Activated CD8-positive, alpha-beta memory T cell treated with anti-CD3 and anti-CD28 coated beads, Interleukin-2, amount 50 U/mL, for 4 hours (primary cell): Measurements from ENCODE around the gene NEK1.
"Not testable (repeated sequence)": the region's sequence is repeated elsewhere in the genome, so short reads cannot be mapped to it uniquely, and the experiment has no call there.

ENCODE experiments used
- DNase-seq: peaks from one replicate; pipeline ENCODE4 v3.0.0-alpha.2; 2020

NEK1 gene

DNA sequence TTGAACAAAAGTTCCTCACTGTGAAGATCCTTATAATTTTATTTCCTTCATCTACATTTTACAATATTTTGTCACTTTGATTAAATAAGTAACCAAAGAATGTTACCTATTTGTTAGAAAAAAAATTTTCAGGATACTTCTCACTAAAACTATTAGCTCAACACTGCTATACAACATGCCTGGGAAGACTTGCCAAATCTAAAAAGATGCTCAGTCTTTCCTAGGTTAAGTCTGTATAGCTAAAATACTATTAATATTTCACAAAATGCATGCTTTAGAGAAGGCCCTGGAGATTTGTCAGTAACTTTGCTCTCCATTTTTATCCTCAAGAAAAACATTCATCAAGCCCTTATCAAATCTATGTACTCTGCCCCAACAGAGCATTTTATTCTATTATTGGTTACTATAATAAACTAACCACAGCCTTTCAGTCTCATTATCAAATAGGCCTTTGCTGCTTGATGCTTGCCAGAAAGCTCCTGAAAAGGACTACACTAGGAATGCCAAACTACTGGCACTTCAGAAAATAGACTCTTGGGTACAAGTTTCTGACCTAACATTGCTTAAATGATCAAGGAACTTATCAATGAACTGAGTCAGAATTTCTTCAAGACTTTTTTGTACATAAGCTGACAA, 17.7 kb downstream of the NEK1 start:
- no peak for DNase-seq

GRCh38 chr4:169593050-169593560, 19.3 kb downstream of the NEK1 start:
- no peak for DNase-seq

- DNase-seq: no peak
Observed at GRCh38 chr4:169583563-169583962, 28.8 kb downstream of the NEK1 start.

- no peak for DNase-seq
Observed at GRCh38 chr4:169582706-169583105, 29.7 kb downstream of the NEK1 start.

- DNase-seq: no peak
Observed at GRCh38 chr4:169582203-169582602, 30.2 kb downstream of the NEK1 start.

DNA sequence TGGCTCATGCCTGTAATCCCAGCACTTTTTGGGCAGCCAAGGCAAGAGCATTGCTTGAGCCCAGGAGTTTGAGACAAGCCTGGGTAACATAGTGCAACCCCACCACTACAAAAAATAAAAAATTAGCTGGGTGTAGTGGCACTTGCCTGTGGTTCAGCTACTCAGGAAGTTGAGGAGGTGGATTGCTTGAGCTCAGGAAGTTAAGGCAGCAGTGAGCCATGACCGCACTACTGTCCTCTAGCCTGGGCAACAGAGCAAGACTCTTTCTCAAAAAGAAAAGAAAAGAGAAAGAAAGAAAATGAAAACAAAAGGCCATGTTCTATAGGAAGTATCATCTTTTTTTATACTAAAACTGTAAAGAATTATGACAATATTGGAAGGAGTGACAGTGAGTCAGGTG, 38.5 kb downstream of the NEK1 start:
- no peak for DNase-seq

DNA sequence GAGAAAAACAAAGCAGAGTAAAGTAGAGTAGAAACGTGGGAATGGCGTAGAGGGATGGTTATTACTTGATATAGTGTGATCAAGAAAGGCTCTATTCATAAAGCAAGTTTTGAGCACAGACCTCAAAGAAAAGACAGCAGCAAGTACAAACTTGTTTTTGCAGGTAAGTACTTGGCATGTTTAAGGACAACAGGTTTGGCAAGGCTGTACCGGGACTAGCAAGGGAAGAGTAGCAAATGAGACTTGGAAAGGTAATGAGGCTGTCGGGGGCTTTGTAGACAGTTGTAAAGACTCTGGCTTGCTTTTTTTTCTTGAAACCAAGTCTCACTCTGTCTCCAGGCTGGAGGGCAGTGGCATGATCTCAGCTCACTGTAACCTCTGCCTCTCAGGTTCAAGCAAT, 40.9 kb downstream of the NEK1 start:
- no peak for DNase-seq

DNA sequence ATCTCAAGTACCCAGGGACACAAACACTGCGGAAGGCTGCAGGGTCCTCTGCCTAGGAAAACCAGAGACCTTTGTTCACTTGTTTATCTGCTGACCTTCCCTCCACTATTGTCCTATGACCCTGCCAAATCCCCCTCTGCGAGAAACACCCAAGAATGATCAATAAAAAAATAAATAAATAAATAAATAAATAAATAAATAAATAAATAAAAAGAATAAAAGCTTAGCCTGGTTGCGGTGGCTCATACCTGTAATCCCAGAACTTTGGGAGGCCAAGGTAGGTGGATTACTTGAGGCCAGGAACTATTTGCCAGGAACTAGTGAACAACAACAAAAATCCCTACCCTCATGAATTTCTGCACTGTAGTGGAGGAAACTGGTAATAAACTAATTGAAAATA, 41.4 kb downstream of the NEK1 start:
- not testable (repeated sequence) for DNase-seq

- not testable (repeated sequence) for DNase-seq
Observed at GRCh38 chr4:169570266-169570665, 42.1 kb downstream of the NEK1 start.

GRCh38 chr4:169569188-169569587, 43.2 kb downstream of the NEK1 start:
- DNase-seq: not testable (repeated sequence)

- DNase-seq: no peak
Observed at GRCh38 chr4:169567916-169568315, 44.5 kb downstream of the NEK1 start.

DNA sequence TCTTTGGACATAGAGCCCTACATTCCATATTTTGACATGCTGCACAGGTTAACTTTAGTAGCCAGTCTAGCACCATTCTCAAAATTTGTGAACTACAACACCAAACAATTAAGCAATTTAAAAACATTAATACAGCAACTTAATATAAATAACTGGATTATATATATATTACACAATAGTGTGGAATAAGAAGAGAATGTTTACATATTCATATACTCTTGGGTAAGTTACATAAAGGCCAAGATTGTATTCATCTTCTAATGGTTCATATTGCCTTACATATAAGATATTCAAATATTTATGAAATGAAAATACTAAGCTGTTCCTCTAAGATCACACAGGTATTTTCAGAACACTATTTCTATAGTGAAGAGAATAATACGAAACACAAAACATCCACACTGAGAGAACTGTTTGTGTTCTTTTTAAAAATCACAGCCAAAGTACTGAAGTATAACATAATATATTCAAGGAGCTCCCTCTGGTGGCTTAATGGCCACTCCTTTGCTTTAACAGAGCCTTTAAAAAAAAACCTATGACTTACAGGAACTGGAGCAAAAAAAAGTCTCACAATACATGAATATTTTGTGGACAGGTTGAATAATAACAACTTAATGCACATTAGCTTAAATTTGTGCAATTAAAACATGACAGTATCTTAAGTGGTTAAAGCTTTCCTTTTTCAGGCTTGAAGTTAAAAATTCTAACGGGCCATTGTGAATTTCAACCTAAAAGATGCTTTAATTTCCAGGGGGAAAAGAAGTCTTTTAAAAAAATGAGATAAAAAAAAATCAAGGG, 46.2 kb downstream of the NEK1 start:
- DNase-seq: no peak

- no peak for DNase-seq
Observed at GRCh38 chr4:169565606-169566005, 46.8 kb downstream of the NEK1 start.

- DNase-seq: no peak
Observed at GRCh38 chr4:169557061-169557636, 55.2 kb downstream of the NEK1 start.

DNA sequence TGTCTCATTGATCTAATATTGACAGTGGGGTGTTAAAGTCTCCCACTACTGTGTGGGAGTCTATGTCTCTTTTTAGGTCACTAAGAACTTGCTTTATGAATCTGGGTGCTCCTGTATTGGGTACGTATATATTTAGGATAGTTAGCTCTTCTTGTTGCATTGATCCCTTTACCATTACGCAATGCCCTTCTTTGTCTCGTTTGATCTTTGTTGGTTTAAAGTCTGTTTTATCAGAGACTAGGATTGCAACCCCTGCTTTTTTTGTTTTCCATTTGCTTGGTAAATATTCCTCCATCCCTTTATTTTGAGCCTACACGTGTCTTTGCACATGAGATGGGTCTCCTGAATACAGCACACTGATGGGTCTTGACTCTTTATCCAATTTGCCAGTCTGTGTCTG, 65.8 kb downstream of the NEK1 start:
- not testable (repeated sequence) for DNase-seq

- DNase-seq: no peak
Observed at GRCh38 chr4:169540774-169541173, 71.6 kb downstream of the NEK1 start.

GRCh38 chr4:169530048-169530447, 82.3 kb downstream of the NEK1 start:
- no peak for DNase-seq

GRCh38 chr4:169523796-169524195, 88.6 kb downstream of the NEK1 start:
- DNase-seq: no peak

GRCh38 chr4:169510617-169511016, 101.8 kb downstream of the NEK1 start:
- DNase-seq: no peak

DNA sequence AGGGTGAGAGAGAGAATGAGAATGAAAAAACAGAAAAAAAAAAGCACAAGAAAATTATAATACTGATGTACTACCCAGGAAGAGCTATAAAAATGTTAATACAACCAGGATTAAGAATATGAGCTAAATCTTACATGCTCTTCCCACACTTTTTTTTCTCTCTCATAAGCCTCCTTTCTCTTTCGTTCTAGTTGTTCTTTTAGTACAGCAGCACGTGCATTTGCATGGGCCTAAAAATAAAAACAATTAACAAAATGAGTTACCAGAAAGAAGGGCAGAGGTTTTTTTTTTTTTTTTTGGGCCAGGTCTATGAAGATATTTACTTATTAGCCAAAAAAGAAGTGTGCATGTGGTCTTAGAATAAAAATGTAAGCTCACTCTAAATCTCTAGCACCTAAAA, 105.5 kb downstream of the NEK1 start:
- no peak for DNase-seq

DNA sequence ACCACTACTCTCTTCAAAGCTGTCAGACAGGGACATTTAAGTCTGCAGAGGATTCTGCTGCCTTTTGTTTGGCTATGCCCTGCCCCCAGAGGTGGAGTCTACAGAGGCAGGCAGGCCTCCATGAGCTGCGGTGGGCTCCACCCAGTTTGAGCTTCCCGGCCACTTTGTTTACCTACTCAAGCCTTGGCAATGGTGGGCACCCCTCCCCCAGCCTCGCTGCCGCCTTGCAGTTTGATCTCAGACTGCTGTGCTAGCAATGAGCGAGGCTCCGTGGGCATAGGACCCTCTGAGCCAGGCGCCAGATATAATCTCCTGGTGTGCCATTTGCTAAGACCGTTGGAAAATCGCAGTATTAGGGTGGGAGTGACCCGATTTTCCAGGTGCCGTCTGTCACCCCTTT, 112.5 kb downstream of the NEK1 start:
- not testable (repeated sequence) for DNase-seq

- DNase-seq: not testable (repeated sequence)
Observed at GRCh38 chr4:169494234-169494633, 118.1 kb downstream of the NEK1 start.

DNA sequence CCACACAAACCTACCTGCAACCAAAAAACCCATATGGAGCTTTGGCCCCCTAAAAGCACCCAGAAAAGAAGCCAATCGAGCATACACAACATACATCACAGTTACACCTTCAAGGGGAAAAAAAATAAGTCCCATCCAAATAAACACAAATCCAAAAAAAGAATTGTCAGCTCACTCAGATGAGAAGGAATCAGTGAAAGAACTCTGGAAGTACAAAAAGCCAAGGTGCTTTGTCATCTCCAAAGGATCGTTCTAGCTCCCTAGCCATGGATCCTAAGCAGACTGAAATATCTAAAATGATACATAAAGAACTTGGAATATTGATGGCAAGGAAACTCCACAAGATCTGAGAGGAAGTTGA, 119.2 kb downstream of the NEK1 start:
- no peak for DNase-seq
